Activated CD4-positive, CD25-positive, alpha-beta regulatory T cell treated with anti-CD3 and anti-CD28 coated beads, Interleukin-2, amount 50 U/mL, for 24 hours (primary cell): ENCODE data around the gene BTBD16.

Experiments used
- ATAC-seq, 2 donors: fragments of 150-1000 bp; cut with Tn5 transposase; one replicate each; pipeline ENCODE4 v1.10.0; 2021; ENCODE audit warnings: mild to moderate bottlenecking in 1 of 2, moderate library complexity in 1 of 2

Gene BTBD16

DNA sequence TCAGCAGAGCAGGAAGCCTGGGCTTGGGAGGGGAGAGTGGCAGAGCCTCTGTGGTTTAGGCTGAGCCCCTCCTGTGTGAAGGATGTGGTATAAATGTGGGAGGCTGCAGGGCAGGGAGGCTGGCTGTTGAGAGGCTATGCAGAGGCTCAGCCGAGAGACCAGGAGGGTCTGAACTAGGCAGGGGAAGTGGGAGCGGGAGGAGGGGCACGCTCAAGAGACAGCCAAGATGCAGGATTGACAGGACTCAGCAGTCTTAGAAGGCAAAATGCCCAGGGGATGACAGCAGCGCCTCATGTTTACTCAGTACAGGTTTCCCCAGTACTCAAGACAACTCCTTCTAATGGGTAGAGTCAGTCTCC lies 24.3 kb downstream of the BTBD16 start:
- ATAC-seq: no peak

GRCh38 chr10:122296363-122297120 lies 25.4 kb downstream of the BTBD16 start:
- ATAC-seq: no peak

- ATAC-seq: no peak
These were observed 26.5 kb downstream of the BTBD16 start for GRCh38 chr10:122297583-122297982.

DNA sequence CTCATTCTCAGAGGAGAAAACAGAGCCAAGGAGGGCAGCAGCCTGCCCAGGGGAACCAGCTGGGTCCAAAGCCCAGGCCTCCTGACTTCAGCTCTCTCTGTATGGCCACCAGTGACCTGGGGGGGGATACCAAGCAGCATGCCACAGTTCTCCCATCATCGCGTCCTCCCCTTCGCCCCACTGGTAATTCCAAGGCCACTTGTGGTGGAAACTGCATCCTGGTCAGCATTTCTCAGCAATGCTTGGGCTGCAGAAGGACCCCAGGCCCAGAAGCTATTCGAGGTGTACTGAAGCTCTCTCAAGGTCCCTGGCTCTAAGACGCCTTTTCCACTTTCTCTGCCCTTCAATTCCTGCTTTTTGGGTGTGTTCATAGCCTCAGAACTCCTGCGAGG lies 27.1 kb downstream of the BTBD16 start:
- no peak for ATAC-seq

DNA sequence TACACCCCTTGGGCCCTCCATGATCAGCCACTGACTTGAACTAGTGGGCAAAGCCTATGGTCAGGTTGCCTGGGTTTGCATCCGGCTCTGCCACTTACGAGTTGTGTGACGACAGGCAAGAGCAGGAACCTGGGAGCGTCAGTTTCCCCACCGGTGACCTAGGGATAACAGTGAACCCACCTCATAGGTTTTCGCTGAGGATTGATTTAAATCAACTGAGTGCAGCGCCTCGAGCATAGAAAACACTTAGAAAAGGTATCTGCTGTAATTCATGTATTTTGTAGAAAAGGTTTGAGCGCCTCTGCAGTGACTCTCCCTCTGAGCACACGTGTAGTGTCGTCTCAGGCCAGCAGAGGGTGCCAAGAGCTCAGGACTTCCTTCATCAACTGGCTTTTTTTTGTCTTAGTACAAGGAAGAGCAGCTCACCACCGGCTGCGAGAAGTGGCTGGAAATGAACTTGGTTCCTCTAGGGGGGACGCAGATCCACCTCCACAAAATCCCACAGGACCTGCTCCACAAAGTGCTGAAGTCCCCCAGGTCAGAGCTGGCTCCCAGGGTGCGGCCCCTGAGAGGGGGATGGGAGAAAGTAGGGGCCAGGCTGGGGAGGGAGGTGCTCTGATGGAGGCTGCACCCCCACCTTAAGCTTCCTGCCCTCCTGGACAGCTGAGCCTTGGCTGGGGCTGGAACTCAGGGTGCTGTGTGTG lies 27.7 kb downstream of the BTBD16 start:
- peak in 1 of 2 donors; percentile 67 for ATAC-seq

- no peak for ATAC-seq
These were observed 28.5 kb downstream of the BTBD16 start for GRCh38 chr10:122299423-122300075.

DNA sequence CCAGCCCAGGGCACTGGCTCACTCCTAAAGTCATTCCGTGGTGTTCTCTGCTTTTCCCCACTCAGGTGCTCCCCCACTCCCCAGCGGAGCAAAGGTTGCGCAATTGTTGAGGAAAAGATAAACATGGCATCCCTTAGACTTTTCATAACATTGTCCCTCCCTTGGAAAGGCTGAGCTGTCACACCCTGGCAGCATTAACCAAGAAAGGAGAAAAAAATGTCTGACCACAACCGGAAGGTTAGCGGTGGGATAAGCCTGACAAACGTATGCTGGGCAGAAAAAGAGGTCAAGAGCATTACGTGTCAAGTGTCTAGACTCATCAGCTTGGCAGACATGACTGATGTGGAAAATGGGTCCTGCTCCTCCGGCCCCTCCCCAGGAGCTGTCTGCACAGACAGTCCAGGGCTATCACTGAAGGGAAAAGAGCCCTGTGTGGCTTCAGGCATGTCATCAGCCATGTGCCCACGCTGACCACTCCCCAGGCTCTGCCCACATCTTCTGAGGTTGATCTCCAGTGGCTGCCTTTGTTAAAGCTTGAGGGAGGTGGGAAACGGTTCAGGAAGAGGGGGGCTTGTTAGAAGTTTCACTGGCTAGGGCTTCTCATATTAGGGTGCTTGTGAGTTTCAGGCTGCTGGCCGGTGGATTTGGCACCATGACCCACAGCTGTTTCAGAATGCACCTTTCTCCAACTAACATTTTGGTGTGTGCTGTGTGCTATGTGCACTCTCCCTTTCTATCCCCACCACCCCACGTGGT lies 30.1 kb downstream of the BTBD16 start:
- ATAC-seq: peak in 1 of 2 donors; percentile 35

DNA sequence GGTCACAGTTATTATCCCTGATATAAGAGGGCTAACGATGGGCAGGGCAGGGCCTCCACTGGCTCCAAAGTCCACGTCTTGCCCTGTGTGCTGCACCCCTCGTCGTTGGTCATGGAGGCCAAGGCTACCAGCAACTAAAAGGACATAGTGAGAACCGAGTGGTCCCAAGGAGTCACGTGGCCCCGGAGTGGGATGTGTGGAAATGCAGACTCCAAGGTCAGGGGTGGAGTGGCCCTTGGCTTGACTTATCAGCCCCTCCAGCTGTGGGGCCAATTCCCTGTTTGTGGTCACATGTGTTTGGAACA lies 30.7 kb downstream of the BTBD16 start:
- no peak for ATAC-seq

GRCh38 chr10:122302315-122302714 lies 31.2 kb downstream of the BTBD16 start:
- ATAC-seq: no peak

DNA sequence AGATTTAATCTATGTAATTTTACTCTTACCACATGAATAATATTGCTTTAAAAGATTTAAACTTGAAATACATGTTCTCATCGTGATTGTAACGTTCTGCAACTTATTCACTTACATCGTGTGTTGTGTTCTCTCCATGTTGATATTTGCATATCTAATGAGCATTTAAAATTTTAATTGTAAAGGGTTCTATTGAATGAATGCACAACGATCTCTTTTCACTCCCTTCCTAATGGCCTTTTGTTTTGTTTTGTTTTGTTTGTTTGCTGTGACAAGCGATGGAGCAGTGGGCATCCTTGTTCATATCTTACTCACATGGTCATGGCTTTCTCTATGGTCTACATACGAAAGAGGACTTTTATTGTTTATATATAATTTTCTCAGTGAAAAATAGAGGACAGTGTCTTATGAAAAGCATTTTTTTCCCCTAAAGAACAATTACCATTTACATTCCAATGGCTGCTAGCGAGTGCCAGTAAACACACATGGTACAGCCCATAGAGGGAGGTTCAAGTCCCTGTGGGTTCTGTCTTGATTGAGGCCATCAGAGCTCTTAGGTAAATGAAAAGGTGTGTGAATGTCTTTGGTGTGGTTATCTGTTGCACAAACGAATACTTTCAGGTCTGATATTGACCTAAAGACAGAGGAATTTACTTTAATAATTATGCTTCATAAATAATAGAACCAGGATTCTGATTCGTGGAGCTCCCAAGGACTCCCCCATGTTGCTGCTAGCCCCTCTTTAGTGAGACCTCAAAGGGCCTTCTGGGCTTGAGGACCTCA lies 32.4 kb downstream of the BTBD16 start:
- no peak for ATAC-seq

- no peak for ATAC-seq
These were observed 33.0 kb downstream of the BTBD16 start for GRCh38 chr10:122304054-122304579.

GRCh38 chr10:122306282-122306681 lies 35.2 kb downstream of the BTBD16 start:
- no peak for ATAC-seq

DNA sequence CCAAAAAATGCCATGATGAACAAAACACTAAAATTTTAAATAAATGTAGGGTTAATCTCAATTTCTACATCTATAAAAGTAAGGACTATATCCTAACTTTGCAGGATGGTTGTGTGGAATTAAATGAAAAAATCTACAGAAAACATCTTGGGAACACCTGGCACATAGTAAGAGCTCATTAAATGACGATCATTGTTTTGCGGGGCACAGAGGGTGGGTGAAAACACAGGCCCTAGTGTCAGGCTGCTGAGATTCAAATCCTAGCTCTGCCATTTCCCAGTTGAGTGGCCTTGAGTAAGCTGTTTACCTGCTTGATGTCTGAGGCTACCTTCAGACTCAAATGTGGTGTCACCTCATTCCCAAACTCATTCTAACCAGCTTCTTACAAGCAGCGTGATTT lies 35.6 kb downstream of the BTBD16 start:
- no peak for ATAC-seq

DNA sequence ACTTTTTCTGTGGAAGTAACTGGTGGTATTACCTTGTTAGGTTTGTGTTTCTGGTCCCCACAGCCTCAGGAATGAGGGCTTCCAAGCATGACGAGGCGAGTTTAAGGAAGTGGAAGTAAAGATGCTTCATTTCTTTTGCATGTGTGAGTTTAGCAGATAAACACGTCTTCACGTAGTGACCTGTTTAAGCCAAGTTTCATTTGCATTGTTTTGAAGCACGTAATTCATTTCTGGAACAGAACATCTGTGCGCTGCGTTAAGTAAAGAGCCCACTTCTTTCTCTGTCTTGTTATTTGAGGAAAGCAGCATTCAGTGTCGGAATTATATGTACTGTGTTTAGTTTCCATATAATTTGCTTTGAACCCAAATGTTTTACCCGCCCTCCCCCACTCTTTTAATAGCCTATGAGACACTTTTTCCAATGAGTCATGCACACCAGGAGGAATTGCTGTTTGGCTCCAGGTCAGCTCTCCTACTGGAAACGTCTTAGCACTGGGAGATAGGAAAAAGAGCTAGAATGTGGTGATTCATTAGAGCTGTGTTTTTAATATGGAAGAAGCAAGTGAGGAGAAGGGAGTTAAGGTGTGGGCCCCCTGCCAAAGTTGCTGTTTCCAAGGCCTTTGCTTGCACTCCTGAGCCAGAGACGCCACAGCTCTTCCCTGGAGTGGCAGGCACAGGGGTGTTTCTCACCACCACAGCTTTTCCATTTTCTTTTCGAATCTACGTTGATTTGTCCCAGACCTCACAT lies 36.7 kb downstream of the BTBD16 start:
- ATAC-seq: no peak

DNA sequence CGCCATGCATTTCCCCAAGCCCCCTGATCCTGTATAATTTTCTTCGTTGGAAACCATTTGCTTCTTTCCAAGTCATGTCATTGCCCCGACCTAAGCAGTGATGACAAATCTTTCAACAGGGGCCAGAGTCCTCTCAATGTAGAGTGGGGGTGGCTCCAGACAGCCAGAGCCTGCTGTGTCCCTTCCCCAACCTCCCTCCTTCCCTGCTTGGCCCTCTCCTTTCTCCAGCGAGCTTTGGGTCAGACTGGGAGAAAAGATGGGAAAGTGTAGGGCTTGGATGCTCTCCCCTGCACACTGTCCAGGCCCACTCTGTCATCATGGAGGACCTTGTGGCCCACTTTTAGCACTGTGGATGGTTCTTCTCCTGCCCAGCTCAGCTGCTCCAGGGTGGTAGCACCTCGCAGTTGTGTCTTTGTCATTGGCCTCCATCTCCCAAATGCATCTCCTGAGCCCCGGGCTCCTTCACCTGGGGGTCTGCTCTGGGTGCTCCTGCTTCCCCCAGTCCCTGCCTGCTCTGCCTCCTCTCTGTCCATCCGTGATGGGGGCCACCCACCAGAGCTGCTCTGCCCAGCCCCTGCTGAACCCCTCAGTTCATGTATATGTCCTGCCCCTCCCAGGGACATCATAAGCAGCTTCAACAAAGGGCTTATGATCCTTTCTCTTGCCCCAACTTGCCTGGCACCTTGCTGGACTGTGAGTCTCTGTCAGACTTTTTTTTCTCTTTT lies 37.5 kb downstream of the BTBD16 start:
- ATAC-seq: no peak

DNA sequence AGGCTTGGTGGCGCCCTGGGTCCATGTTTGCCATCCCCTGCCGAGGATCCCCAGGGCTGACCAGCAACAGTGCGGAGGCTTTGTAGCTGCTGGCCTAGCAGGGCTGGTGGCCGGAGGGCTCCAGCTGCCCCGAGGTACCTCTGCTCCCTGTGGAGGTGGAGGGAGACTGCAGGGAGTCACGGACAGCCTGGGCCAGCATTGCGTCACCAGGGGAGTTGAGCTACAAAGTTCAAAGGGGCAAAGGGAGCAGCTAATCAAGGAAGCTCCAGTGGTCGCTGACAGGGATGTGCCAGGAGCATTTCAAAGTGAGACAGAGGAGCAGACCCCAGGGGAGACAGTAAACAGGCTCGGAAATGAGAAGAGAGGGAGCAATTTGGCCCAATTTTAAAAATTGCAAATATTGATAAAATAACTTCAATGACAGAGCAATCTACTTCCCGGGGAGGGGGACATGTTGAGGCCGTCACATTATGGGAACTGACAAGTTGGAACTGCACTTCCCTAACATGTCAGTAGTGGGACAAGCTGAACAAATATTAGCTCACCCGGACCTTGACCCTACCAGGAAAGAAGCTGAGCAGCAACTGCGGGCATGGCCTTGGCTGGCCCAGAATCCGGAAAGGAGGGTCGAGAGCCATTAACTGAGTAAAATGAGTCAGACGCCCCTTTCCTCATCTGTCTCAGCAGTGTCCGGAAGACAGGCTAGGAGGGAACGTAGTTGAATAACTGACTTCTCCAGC lies 39.4 kb downstream of the BTBD16 start:
- ATAC-seq: no peak

DNA sequence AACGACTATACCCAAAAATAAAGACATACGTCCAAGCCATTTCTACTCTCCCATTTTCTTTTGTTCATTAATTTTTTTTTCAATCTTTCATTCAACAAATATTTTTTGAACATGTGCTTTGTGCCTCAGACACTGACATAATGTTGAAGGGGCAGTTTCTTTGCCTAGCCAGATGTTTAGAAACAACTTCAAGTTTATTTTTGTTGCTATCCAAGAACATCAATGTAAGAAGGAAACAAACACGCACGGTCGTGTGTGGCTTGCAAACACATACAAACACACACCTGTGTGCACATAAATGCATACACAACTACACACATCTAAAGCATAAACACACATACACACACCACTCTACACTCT lies 39.9 kb downstream of the BTBD16 start:
- no peak for ATAC-seq

GRCh38 chr10:122311716-122312115 lies 40.6 kb downstream of the BTBD16 start:
- ATAC-seq: no peak

DNA sequence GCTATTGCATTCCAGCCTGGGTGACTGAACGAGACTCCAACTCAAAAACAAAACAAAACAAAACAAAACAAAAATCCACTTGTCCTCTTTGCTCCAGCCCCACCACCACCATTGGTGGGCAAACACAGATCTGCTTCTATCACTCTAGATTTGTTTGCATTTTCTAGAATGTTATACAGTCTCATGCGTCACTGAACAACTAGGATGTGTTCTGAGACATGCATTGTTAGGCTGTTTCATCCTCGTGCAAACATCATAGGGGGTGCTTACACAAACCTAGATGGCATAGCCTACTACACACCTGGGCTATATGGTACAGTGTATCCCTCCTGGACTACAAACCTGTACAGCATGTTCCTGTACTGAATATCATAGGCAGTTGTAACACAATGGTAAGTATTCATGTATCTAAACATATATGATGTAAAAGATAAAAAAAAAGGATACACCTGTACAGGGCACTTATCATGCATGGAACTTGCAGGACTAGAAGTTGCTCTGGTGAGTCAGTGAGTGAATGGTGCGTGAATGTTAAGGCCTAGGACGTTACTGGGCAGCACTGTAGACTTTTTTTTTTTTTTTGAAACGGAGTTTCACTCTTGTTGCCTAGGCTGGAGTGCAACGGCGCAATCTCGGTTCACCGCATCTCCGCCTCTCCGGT lies 45.3 kb downstream of the BTBD16 start:
- no peak for ATAC-seq

DNA sequence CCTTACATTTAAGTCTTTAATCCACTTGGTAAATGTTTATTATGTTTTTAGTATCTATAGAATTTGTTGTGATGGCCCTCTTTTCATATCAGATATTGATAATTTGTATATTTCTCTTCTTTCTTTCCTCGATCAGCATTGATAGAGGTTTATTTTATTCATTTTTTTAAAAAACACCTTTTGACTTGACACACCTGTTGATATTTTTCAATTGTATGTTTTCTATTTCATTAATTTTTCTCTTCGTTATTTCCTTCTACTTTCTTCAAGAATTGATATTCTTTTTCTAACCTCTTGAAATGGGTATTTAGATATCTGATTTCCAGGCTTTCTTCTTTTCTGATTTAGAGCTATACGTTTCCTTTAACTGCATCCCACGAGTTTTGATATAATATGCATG lies 50.9 kb downstream of the BTBD16 start:
- ATAC-seq: no peak
